ES-I3 (cell line): ENCODE data around the gene ANO6.
"Not testable (repeated sequence)": the region's sequence is repeated elsewhere in the genome, so short reads cannot be mapped to it uniquely, and the experiment has no call there.

ENCODE experiments used
- H3K36me3 ChIP-seq: 2 replicates; pipeline ENCODE4 v1.6.1; 2013; ENCODE audit warnings: mild to moderate bottlenecking, low read length, control low read depth, moderate library complexity; ENCODE audit not compliant: insufficient read depth
- H3K4me1 ChIP-seq: 2 replicates; pipeline ENCODE4 v1.6.1; 2013; ENCODE audit warnings: mild to moderate bottlenecking, control low read depth, low read length; ENCODE audit not compliant: insufficient read depth
- H3K9ac ChIP-seq: 2 replicates; pipeline ENCODE4 v1.6.1; 2013; ENCODE audit warnings: low read depth, mild to moderate bottlenecking, low read length, moderate library complexity
- H3K9me3 ChIP-seq: 2 replicates; pipeline ENCODE4 v1.6.1; 2013; ENCODE audit warnings: mild to moderate bottlenecking, low read length, moderate library complexity; ENCODE audit not compliant: control insufficient read depth, insufficient read depth

Gene ANO6

GRCh38 chr12:45309836-45310626 is 94.1 kb downstream of the ANO6 start:
- Histone ChIP-seq H3K9ac (no peak overlapping the region), H3K36me3 (no peaks in the 10 kb centered on the region; the same call in 1 of the 2 replicates), H3K9me3 (no peaks in the 10 kb centered on the region), H3K4me1 (no peaks in the 10 kb centered on the region)

- no peaks in the 10 kb centered on the region; the same call in 1 of the 2 replicates for H3K36me3 ChIP-seq
- no peaks in the 10 kb centered on the region for H3K4me1 ChIP-seq
- H3K9ac ChIP-seq: no peak overlapping the region
- no peaks in the 10 kb centered on the region for H3K9me3 ChIP-seq
Observed at GRCh38 chr12:45310627-45310968, 94.7 kb downstream of the ANO6 start.

- H3K9me3 ChIP-seq: no peaks in the 10 kb centered on the region
- no peaks in the 10 kb centered on the region for H3K4me1 ChIP-seq
- no peak overlapping the region for H3K9ac ChIP-seq
- H3K36me3 ChIP-seq: no peaks in the 10 kb centered on the region; the same call in 1 of the 2 replicates
Observed at GRCh38 chr12:45312012-45312411, 96.1 kb downstream of the ANO6 start.

GRCh38 chr12:45314770-45315169 is 98.9 kb downstream of the ANO6 start:
- no peaks in the 10 kb centered on the region for H3K36me3 ChIP-seq
- no peaks in the 10 kb centered on the region for H3K9me3 ChIP-seq
- H3K4me1 ChIP-seq: no peaks in the 10 kb centered on the region
- no peak overlapping the region for H3K9ac ChIP-seq

GRCh38 chr12:45315462-45315861 is 99.6 kb downstream of the ANO6 start:
- no peak overlapping the region for H3K9ac ChIP-seq
- no peaks in the 10 kb centered on the region for H3K9me3 ChIP-seq
- no peaks in the 10 kb centered on the region for H3K36me3 ChIP-seq
- no peaks in the 10 kb centered on the region for H3K4me1 ChIP-seq

GRCh38 chr12:45317261-45317660 is 101.4 kb downstream of the ANO6 start:
- H3K36me3 ChIP-seq, H3K4me1 ChIP-seq, H3K9ac ChIP-seq, H3K9me3 ChIP-seq: not testable (repeated sequence)

GRCh38 chr12:45322810-45323209 is 106.9 kb downstream of the ANO6 start:
- Histone ChIP-seq H3K36me3 (no peaks in the 10 kb centered on the region), H3K9me3 (no peaks in the 10 kb centered on the region), H3K4me1 (peaks cover 1% of the 10 kb centered on the region; the same call in 1 of the 2 replicates), H3K9ac (no peak overlapping the region)

GRCh38 chr12:45324391-45324790 is 108.5 kb downstream of the ANO6 start:
- no peaks in the 10 kb centered on the region for H3K36me3 ChIP-seq
- peaks cover 5% of the 10 kb centered on the region; the same call in 1 of the 2 replicates for H3K4me1 ChIP-seq
- H3K9me3 ChIP-seq: no peaks in the 10 kb centered on the region
- H3K9ac ChIP-seq: no peak overlapping the region

GRCh38 chr12:45326358-45326975 is 110.6 kb downstream of the ANO6 start:
- H3K36me3 ChIP-seq: no peaks in the 10 kb centered on the region
- H3K9ac ChIP-seq: no peak overlapping the region
- no peaks in the 10 kb centered on the region for H3K9me3 ChIP-seq
- H3K4me1 ChIP-seq: peaks cover 5% of the 10 kb centered on the region; the same call in 1 of the 2 replicates

- no peak overlapping the region for H3K9ac ChIP-seq
- H3K9me3 ChIP-seq: no peaks in the 10 kb centered on the region
- H3K36me3 ChIP-seq: no peaks in the 10 kb centered on the region
- H3K4me1 ChIP-seq: peaks cover 5% of the 10 kb centered on the region; the same call in 1 of the 2 replicates
Observed at GRCh38 chr12:45327823-45328383, 112.0 kb downstream of the ANO6 start.

GRCh38 chr12:45329238-45329637 is 113.3 kb downstream of the ANO6 start:
- H3K4me1 ChIP-seq: peaks cover 5% of the 10 kb centered on the region; the same call in 1 of the 2 replicates
- H3K36me3 ChIP-seq: no peaks in the 10 kb centered on the region; the same call in 1 of the 2 replicates
- H3K9ac ChIP-seq: no peak overlapping the region
- H3K9me3 ChIP-seq: no peaks in the 10 kb centered on the region

- Histone ChIP-seq H3K9me3 (no peaks in the 10 kb centered on the region), H3K9ac (no peak overlapping the region), H3K36me3 (no peaks in the 10 kb centered on the region; the same call in 1 of the 2 replicates), H3K4me1 (peaks cover 5% of the 10 kb centered on the region; the same call in 1 of the 2 replicates)
Observed at GRCh38 chr12:45329702-45330101, 113.8 kb downstream of the ANO6 start.

- Histone ChIP-seq H3K9me3 (no peaks in the 10 kb centered on the region), H3K4me1 (peaks cover 5% of the 10 kb centered on the region; the same call in 1 of the 2 replicates), H3K9ac (no peak overlapping the region), H3K36me3 (no peaks in the 10 kb centered on the region; the same call in 1 of the 2 replicates)
Observed at GRCh38 chr12:45331552-45331951, 115.7 kb downstream of the ANO6 start.

GRCh38 chr12:45334396-45334795 is 118.5 kb downstream of the ANO6 start:
- Histone ChIP-seq H3K4me1 (no peaks in the 10 kb centered on the region), H3K9me3 (no peaks in the 10 kb centered on the region), H3K9ac (no peak overlapping the region), H3K36me3 (no peaks in the 10 kb centered on the region; the same call in 1 of the 2 replicates)

GRCh38 chr12:45336331-45336730 is 120.4 kb downstream of the ANO6 start:
- no peak overlapping the region for H3K9ac ChIP-seq
- H3K36me3 ChIP-seq: no peaks in the 10 kb centered on the region; the same call in 1 of the 2 replicates
- no peaks in the 10 kb centered on the region for H3K4me1 ChIP-seq
- no peaks in the 10 kb centered on the region for H3K9me3 ChIP-seq
